PFSK-1 (cell line): ENCODE data around the gene RAD51B.

ENCODE experiments used
- FOXP2 ChIP-seq: optimal IDR thresholded peaks from 2 replicates; pipeline ENCODE3; 2011; ENCODE audit warnings: borderline replicate concordance, control low read depth, inconsistent platforms; ENCODE audit not compliant: insufficient read depth; ENCODE audit errors: extremely low read length, extremely low read depth
- POLR2AphosphoS5 ChIP-seq: IDR thresholded peaks from 2 replicates; pipeline ENCODE4 v1.6.1; 2012; ENCODE audit warnings: low read depth, mild to moderate bottlenecking, control low read depth, low read length, moderate library complexity
- SIN3A ChIP-seq: IDR thresholded peaks from 2 replicates; pipeline ENCODE4 v1.6.1; 2012; ENCODE audit warnings: mild to moderate bottlenecking, low read length, moderate library complexity, borderline replicate concordance; ENCODE audit not compliant: insufficient read depth
- TAF1 ChIP-seq: IDR thresholded peaks from 2 replicates; pipeline ENCODE4 v1.6.1; 2012; ENCODE audit warnings: low read length, control low read depth, borderline replicate concordance; ENCODE audit not compliant: insufficient read depth
- TF ChIP-seq, protein P1 (sequence below), 2 experiments: IDR thresholded peaks; 2 replicates each; pipeline versions ENCODE4 v1.6.1 to v1.8.0; 2011 to 2012; ENCODE audit warnings: low read depth in 2 of 2, low read length in 2 of 2, control low read depth in 1 of 2, inconsistent platforms in 1 of 2, mild to moderate bottlenecking in 1 of 2, moderate library complexity in 1 of 2; ENCODE audit not compliant: insufficient read depth in 1 of 2

RAD51B gene

DNA sequence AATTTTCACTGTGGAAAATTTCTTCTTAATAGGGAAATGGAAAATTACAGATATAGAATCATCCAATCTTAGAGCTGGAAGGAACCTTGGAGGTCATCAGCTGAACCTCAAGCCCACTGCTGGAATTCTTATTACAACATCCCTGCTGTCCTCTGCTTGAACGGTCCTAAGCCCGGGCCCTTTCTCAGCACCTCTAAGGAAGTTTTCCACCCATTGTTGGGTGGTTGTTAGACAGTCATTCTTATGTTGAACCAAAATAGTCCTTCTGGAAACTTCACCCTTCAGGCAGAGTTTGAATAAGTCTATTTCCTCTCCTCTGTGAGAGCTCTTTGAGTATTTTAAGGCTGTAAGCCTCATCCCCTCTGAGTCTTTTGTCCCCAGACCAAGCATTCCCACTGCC, 902.6 kb downstream of the RAD51B start:
- TF ChIP-seq POLR2AphosphoS5 (no peak), TAF1 (no peak), FOXP2 (no peak), SIN3A (no peak)
- TF ChIP-seq, protein P1, sequence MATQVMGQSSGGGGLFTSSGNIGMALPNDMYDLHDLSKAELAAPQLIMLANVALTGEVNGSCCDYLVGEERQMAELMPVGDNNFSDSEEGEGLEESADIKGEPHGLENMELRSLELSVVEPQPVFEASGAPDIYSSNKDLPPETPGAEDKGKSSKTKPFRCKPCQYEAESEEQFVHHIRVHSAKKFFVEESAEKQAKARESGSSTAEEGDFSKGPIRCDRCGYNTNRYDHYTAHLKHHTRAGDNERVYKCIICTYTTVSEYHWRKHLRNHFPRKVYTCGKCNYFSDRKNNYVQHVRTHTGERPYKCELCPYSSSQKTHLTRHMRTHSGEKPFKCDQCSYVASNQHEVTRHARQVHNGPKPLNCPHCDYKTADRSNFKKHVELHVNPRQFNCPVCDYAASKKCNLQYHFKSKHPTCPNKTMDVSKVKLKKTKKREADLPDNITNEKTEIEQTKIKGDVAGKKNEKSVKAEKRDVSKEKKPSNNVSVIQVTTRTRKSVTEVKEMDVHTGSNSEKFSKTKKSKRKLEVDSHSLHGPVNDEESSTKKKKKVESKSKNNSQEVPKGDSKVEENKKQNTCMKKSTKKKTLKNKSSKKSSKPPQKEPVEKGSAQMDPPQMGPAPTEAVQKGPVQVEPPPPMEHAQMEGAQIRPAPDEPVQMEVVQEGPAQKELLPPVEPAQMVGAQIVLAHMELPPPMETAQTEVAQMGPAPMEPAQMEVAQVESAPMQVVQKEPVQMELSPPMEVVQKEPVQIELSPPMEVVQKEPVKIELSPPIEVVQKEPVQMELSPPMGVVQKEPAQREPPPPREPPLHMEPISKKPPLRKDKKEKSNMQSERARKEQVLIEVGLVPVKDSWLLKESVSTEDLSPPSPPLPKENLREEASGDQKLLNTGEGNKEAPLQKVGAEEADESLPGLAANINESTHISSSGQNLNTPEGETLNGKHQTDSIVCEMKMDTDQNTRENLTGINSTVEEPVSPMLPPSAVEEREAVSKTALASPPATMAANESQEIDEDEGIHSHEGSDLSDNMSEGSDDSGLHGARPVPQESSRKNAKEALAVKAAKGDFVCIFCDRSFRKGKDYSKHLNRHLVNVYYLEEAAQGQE (IDR thresholded peaks at IDR 0.05; ENCODE audit: insufficient read depth in 1 of 2, low read depth in 2 of 2, low read length in 2 of 2) = no peak

GRCh38 chr14:68722968-68723566, 903.5 kb downstream of the RAD51B start:
- TF ChIP-seq POLR2AphosphoS5 (no peak), TAF1 (no peak), SIN3A (no peak), FOXP2 (no peak)
- TF ChIP-seq, protein P1 (IDR thresholded peaks at IDR 0.05; ENCODE audit: insufficient read depth in 1 of 2, low read depth in 2 of 2, low read length in 2 of 2) = no peak

DNA sequence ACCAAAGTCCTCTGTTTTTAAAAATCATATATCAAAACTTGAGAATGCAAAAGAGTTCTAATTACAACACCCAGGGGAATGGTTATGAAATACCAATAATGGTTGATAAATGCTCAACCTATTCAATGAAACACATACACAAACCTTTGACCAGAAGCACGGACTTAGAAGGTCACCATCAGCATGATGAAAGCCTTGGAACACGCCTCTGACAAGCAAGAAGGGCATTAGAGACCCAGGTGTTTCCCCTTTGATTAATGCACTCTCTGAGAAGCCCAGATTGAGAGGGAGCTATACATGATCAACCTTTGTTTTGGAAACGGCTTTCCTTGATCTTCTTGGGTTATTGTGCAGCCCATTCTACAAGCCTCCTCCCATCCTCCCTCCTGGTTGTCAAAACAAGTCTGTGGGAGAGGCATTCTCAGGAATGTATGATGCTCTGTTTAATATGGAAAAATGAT, 904.3 kb downstream of the RAD51B start:
- TF ChIP-seq TAF1 (no peak), FOXP2 (no peak), POLR2AphosphoS5 (no peak), SIN3A (no peak)
- TF ChIP-seq, protein P1 (IDR thresholded peaks at IDR 0.05; ENCODE audit: insufficient read depth in 1 of 2, low read depth in 2 of 2, low read length in 2 of 2) = no peak

DNA sequence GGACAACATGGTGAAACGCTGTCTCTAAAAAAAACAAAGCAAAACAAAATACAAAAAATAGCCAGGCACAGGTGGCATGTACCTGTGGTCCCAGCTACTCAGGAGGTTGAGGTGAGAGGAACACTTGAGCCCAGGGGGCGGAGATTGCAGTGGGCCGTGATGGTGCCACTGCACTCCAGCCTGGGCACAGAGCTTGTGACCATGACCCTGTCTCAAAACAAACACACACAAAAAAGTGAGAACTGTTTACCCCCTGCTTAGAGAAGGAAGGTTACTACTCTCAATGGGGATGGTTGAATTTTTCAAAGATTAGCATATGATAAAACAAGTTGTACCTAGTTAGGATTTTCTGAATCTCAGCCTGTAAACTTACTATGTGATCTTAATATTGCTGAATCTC, 905.3 kb downstream of the RAD51B start:
- TF ChIP-seq TAF1 (no peak), SIN3A (no peak), FOXP2 (no peak), POLR2AphosphoS5 (no peak)
- TF ChIP-seq, protein P1 (IDR thresholded peaks at IDR 0.05; ENCODE audit: insufficient read depth in 1 of 2, low read depth in 2 of 2, low read length in 2 of 2) = no peak
